A549 (cell line): ENCODE measurements around the gene P2RX4. TPM values are rescaled to one million over a fixed set of nuclear protein-coding genes. Genes with fewer than 3 reads are reported as not detected.
A peak's percentile ranks its signal among the peaks of the same experiment; 100 is the strongest.

Experiments
- ATAC-seq, 2 experiments: fragments of 200-7000 bp in 1 of 2; fragments of >200 bp in 1 of 2; cut with Nextera tagmentation in 1 of 2; cut with Tn5 transposase in 1 of 2; 3 replicates each; pipeline versions ENCODE4 v1.8.0 to v1.9.1; 2018 to 2020; ENCODE audit warnings: mild to moderate bottlenecking in 1 of 2, moderate library complexity in 1 of 2
- CTCF ChIA-PET: fragments of 300-600 bp; sonication (Branson Sonifier 250); formaldehyde crosslinking; extraction: SDS; loops from one replicate; lab custom pipeline; 2021; ENCODE audit warnings: antibody characterized with exemption, inconsistent platforms; lab: Yijun Ruan, JAX
- POLR2A ChIA-PET: fragments of 350-600 bp; formaldehyde crosslinking; extraction: SDS; loops from one replicate; lab custom pipeline; 2021; ENCODE audit warnings: antibody characterized with exemption, inconsistent platforms; lab: Yijun Ruan, JAX
- DNase-seq, 2 experiments: peaks; one replicate each; pipeline versions ENCODE4 v3.0.0 to v3.0.0-alpha.2; 2011 to 2016; ENCODE audit warnings: low read depth in 1 of 2, low spot score in 1 of 2
- FAIRE-seq: peaks from 2 replicates; lab custom pipeline; 2011; peaks lifted over from hg19 to GRCh38; lab: Jason Lieb, UNC
- H3K27ac ChIP-seq, 2 experiments: fragments of >200 bp; sonication (Bioruptor Twin); formaldehyde crosslinking; 3 replicates each; pipeline ENCODE4 v1.5.1; 2016 to 2017
- H3K4me1 ChIP-seq: fragments of >200 bp; sonication (Bioruptor Twin); formaldehyde crosslinking; 3 replicates; pipeline ENCODE4 v1.6.1; 2016
- H3K4me2 ChIP-seq: fragments of >200 bp; sonication (Bioruptor Twin); formaldehyde crosslinking; 3 replicates; pipeline ENCODE4 v1.6.1; 2016
- H3K4me3 ChIP-seq: fragments of >200 bp; sonication (Bioruptor Twin); formaldehyde crosslinking; 3 replicates; pipeline ENCODE4 v1.5.1; 2016
- H3K9me3 ChIP-seq: fragments of >200 bp; sonication (Bioruptor Twin); formaldehyde crosslinking; 3 replicates; pipeline ENCODE4 v1.6.1; 2016
- CEBPB ChIP-seq, 2 experiments: fragments of >200 bp in 1 of 2; sonication (Bioruptor Twin) in 1 of 2; formaldehyde crosslinking in 1 of 2; IDR thresholded peaks; 2 replicates each; pipeline ENCODE4 v1.6.1; 2012 to 2016
- HOXA7 ChIP-seq: fragments of 250-450 bp; sonication (Bioruptor Pico); IDR thresholded peaks from 2 replicates; pipeline ENCODE4 v1.5.0; 2020; ENCODE audit warnings: mild to moderate bottlenecking, moderate library complexity
- JUN ChIP-seq, 2 experiments: fragments of >200 bp; sonication (Bioruptor Twin); formaldehyde crosslinking; IDR thresholded peaks; 2 replicates in 1 of 2; 3 replicates in 1 of 2; pipeline ENCODE4 v1.6.1; 2016 to 2017
- KDM1A ChIP-seq: fragments of 200-600 bp; sonication (generic); IDR thresholded peaks from 2 replicates; pipeline ENCODE4 v1.6.1; 2016; ENCODE audit warnings: low read depth, mild to moderate bottlenecking
- MYC ChIP-seq: IDR thresholded peaks from 2 replicates; pipeline ENCODE4 v1.6.1; 2012; ENCODE audit warnings: mild to moderate bottlenecking, inconsistent platforms, low read length, improper control_type of control experiment, borderline replicate concordance
- NR3C1 ChIP-seq: fragments of >200 bp; sonication (Bioruptor Twin); formaldehyde crosslinking; IDR thresholded peaks from 3 replicates; pipeline ENCODE4 v1.6.1; 2017
- PHF8 ChIP-seq: fragments of 200-600 bp; sonication (generic); IDR thresholded peaks from 2 replicates; pipeline ENCODE4 v1.6.1; 2016; ENCODE audit warnings: low read depth, mild to moderate bottlenecking, antibody characterized with exemption, moderate library complexity, borderline replicate concordance
- POLR2A ChIP-seq: IDR thresholded peaks from 2 replicates; pipeline ENCODE4 v1.6.1; 2012; ENCODE audit warnings: mild to moderate bottlenecking, low read length
- RAD21 ChIP-seq, 2 experiments: fragments of >200 bp in 1 of 2; sonication (Bioruptor Twin) in 1 of 2; formaldehyde crosslinking in 1 of 2; IDR thresholded peaks in 1 of 2; conservative IDR thresholded peaks in 1 of 2; 2 replicates in 1 of 2; 3 replicates in 1 of 2; pipeline ENCODE4 v1.6.1; 2012 to 2018; ENCODE audit warnings: inconsistent platforms in 1 of 2
- RFX5 ChIP-seq: fragments of 450-650 bp; IDR thresholded peaks from 2 replicates; pipeline ENCODE4 v1.7.1; 2014; ENCODE audit warnings: antibody characterized with exemption, mild to moderate bottlenecking, moderate library complexity
- SMC3 ChIP-seq: fragments of >200 bp; sonication (Bioruptor Twin); formaldehyde crosslinking; IDR thresholded peaks from 3 replicates; pipeline ENCODE4 v1.6.1; 2018; ENCODE audit warnings: inconsistent platforms
- TFCP2L1 ChIP-seq: fragments of 250-450 bp; sonication (Bioruptor Pico); IDR thresholded peaks from 2 replicates; pipeline ENCODE4 v1.5.0; 2021; ENCODE audit warnings: mild to moderate bottlenecking
- WGBS: methylation state at CpG from one replicate; pipeline ENCODE4 v1.1.6; 2017; ENCODE audit errors: missing lambda C conversion rate; 5-methylcytosine and 5-hydroxymethylcytosine counted together
- polyA minus RNA-seq: library from RNA; depleted of rRNA, polyadenylated mRNA; stranded (reverse); fragments of >200 nt; gene quantifications from 2 replicates; pipeline ENCODE4 v1.2.3, GENCODE V29; 2011; rRNA and poly(A)+ RNA removed
- polyA plus RNA-seq, 4 experiments: library from polyadenylated mRNA; depleted of rRNA in 3 of 4; stranded (reverse); fragments of >200 nt; fragmentation: RNase III in 1 of 4; extraction: RNeasy Plus Mini Kit Qiagen cat#74134 plus additional on column Dnase treatment in 1 of 4; gene quantifications; 2 replicates in 3 of 4; 3 replicates in 1 of 4; pipeline ENCODE4 v1.2.3, GENCODE V29; 2011 to 2017
- TF ChIP-seq, protein P1 (sequence below): fragments of >200 bp; sonication (Bioruptor Twin); formaldehyde crosslinking; IDR thresholded peaks from 3 replicates; pipeline ENCODE4 v1.5.1; 2016
- TF ChIP-seq, protein P2 (sequence below): IDR thresholded peaks from 2 replicates; pipeline ENCODE4 v1.6.1; 2012; ENCODE audit warnings: low read depth, borderline replicate concordance
- TF ChIP-seq, protein P3 (sequence below): IDR thresholded peaks from 2 replicates; pipeline ENCODE4 v1.6.1; 2012
- TF ChIP-seq, protein P4 (sequence below): IDR thresholded peaks from 2 replicates; pipeline ENCODE4 v1.6.1; 2012
- TF ChIP-seq, protein P5 (sequence below): fragments of >200 bp; sonication (Bioruptor Twin); formaldehyde crosslinking; IDR thresholded peaks from 3 replicates; pipeline ENCODE4 v1.6.1; 2016

Gene P2RX4, protein sequence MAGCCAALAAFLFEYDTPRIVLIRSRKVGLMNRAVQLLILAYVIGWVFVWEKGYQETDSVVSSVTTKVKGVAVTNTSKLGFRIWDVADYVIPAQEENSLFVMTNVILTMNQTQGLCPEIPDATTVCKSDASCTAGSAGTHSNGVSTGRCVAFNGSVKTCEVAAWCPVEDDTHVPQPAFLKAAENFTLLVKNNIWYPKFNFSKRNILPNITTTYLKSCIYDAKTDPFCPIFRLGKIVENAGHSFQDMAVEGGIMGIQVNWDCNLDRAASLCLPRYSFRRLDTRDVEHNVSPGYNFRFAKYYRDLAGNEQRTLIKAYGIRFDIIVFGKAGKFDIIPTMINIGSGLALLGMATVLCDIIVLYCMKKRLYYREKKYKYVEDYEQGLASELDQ
- polyA plus RNA-seq (2011; rRNA removed) (27.5 and 30.9 TPM in 2 replicates), polyA plus RNA-seq (2017; fragmentation: RNase III; extraction: RNeasy Plus Mini Kit Qiagen cat#74134 plus additional on column Dnase treatment) (13.5 to 17.5 TPM (median 16.0 TPM) in 3 replicates), polyA minus RNA-seq (17.8 and 26.6 TPM in 2 replicates)
- 31.5 and 35.6 TPM in 2 replicates for polyA plus RNA-seq (2012; cell fraction: cytosol; rRNA removed)
- 40.7 and 47.8 TPM in 2 replicates for polyA plus RNA-seq (2012; cell fraction: nucleus; rRNA removed)

DNA sequence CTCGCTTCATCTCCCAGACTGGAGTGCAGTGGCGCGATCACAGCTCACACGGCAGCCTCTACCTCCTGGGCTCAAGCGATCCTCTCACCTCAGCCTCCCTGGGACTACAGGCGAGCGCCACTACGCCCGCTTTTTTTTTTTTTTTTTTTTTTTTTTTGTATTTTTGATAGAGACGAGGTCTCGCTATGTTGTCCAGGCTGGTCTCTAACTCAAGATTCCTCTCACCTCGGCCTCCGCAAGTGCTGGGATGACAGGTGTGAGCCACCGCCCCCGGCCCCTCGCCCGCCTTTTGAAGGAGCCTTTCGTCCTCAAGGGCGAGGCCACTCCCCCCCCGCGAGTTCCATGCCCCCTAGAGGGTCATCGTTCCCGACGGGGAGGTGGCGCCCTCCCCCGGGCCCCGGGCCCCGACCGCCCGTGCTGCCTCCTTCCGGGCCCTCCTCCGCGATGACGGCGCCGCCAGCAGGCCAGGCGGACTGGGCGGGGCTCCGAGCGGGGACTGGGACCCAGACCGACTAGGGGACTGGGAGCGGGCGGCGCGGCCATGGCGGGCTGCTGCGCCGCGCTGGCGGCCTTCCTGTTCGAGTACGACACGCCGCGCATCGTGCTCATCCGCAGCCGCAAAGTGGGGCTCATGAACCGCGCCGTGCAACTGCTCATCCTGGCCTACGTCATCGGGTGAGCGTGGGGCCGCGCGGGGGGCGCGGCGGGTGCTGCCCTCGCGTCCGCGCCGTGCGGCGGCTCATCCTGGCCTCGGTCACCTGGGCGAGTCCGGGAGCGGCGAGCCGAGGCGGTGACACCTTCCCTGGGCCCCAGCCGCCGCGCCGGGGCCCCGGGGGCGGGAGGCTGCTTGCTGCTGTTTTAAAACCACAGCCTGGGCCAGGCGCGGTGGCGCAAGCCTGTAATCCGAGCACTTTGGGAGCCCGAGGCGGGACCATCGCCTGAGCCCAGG is at the start of gene P2RX4:
P2RX4 (plus strand) TSS at position 506 of the 949 bp plus-strand sequence; CDS start at position 542, 36 bp downstream.
- H3K4me3 ChIP-seq, result peak within 1 kb of the TSS; percentile 94
- ATAC-seq, result peak; percentile 98
- DNase-seq, result peak; percentile 80 to 88
- H3K4me1 ChIP-seq, result peaks cover 18% of the 10 kb centered on the region
- H3K4me2 ChIP-seq, result peak within 1 kb of the TSS; percentile 95
- TF ChIP-seq TFCP2L1 (0 out of 2 replicates have a peak, but pooled peaks have one; percentile 33), POLR2A (peak; percentile 99), NR3C1 (no peak), JUN (IDR thresholded peaks at IDR 0.05) (peak in 1 of 2 experiments; percentile 87; a peak in 3 of 5 replicates), SMC3 (no peak; the same call in 1 of the 3 replicates), RAD21 (conservative IDR thresholded peaks at IDR 0.05 in 1 of 2, IDR thresholded peaks at IDR 0.05 in 1 of 2) (peak; percentile 24 to 62), KDM1A (peak; percentile 19; the same call in 1 of the 2 replicates), RFX5 (peak; percentile 45; the same call in 1 of the 2 replicates), MYC (0 out of 2 replicates have a peak, but pooled peaks have one; percentile 38), PHF8 (peak; percentile 99), HOXA7 (CRISPR knock-in tag) (no peak), CEBPB (IDR thresholded peaks at IDR 0.05) (peak in 1 of 2 experiments; percentile 56; a peak in 1 of 4 replicates)
- TF ChIP-seq, protein P1, sequence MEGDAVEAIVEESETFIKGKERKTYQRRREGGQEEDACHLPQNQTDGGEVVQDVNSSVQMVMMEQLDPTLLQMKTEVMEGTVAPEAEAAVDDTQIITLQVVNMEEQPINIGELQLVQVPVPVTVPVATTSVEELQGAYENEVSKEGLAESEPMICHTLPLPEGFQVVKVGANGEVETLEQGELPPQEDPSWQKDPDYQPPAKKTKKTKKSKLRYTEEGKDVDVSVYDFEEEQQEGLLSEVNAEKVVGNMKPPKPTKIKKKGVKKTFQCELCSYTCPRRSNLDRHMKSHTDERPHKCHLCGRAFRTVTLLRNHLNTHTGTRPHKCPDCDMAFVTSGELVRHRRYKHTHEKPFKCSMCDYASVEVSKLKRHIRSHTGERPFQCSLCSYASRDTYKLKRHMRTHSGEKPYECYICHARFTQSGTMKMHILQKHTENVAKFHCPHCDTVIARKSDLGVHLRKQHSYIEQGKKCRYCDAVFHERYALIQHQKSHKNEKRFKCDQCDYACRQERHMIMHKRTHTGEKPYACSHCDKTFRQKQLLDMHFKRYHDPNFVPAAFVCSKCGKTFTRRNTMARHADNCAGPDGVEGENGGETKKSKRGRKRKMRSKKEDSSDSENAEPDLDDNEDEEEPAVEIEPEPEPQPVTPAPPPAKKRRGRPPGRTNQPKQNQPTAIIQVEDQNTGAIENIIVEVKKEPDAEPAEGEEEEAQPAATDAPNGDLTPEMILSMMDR, result peak; percentile 62
- TF ChIP-seq, protein P2, sequence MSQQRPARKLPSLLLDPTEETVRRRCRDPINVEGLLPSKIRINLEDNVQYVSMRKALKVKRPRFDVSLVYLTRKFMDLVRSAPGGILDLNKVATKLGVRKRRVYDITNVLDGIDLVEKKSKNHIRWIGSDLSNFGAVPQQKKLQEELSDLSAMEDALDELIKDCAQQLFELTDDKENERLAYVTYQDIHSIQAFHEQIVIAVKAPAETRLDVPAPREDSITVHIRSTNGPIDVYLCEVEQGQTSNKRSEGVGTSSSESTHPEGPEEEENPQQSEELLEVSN, result no peak
- TF ChIP-seq, protein P3, sequence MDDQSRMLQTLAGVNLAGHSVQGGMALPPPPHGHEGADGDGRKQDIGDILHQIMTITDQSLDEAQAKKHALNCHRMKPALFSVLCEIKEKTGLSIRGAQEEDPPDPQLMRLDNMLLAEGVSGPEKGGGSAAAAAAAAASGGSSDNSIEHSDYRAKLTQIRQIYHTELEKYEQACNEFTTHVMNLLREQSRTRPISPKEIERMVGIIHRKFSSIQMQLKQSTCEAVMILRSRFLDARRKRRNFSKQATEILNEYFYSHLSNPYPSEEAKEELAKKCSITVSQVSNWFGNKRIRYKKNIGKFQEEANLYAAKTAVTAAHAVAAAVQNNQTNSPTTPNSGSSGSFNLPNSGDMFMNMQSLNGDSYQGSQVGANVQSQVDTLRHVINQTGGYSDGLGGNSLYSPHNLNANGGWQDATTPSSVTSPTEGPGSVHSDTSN, result 0 out of 2 replicates have a peak, but pooled peaks have one; percentile 49
- TF ChIP-seq, protein P4, sequence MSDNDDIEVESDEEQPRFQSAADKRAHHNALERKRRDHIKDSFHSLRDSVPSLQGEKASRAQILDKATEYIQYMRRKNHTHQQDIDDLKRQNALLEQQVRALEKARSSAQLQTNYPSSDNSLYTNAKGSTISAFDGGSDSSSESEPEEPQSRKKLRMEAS, result peak; percentile 56; the same call in 1 of the 2 replicates
- TF ChIP-seq, protein P5, sequence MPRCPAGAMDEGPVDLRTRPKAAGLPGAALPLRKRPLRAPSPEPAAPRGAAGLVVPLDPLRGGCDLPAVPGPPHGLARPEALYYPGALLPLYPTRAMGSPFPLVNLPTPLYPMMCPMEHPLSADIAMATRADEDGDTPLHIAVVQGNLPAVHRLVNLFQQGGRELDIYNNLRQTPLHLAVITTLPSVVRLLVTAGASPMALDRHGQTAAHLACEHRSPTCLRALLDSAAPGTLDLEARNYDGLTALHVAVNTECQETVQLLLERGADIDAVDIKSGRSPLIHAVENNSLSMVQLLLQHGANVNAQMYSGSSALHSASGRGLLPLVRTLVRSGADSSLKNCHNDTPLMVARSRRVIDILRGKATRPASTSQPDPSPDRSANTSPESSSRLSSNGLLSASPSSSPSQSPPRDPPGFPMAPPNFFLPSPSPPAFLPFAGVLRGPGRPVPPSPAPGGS, result 0 out of 3 replicates have a peak, but pooled peaks have one; percentile 80
- peak within 1 kb of the TSS; percentile 96 to 99 for H3K27ac ChIP-seq
- POLR2A ChIA-PET, result interaction anchor here (0.6 kb wide), 1 partner anchor 32 kb away, joined by 3 read pairs; no protein-coding TSS in a partner anchor
- WGBS, result 16% methylated on average over 38 of the region's 97 CpGs
- H3K9me3 ChIP-seq, result no peaks in the 10 kb centered on the region
- FAIRE-seq, result no peak
- CTCF ChIA-PET, result interaction anchor here (1.1 to 1.3 kb wide), 3 partner anchors 28 to 177 kb away, joined by 3 read pairs; no protein-coding TSS in a partner anchor
